ENCODE data around the gene COL18A1.

DNA sequence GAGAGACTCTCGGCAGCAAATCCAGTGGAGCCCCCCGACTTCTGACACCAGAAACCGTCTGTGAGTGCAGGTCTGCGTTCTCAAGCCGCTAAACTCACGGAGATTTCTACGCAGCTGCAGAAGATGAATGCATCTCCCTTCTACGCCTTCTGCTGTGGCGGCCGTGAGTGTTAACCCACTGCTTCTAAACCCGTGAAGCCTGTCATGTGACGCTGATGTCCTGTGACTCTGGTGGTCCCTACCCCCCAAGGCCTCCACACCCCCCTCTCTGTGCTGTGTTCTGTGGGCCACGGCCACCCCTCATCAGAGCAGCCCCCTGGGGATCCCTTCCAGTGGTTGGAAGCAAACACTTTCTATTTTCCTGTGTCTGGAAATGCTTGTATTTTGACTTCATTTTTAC, 33.9 kb upstream of the COL18A1 start:
- TF ChIP-seq, protein P1, sequence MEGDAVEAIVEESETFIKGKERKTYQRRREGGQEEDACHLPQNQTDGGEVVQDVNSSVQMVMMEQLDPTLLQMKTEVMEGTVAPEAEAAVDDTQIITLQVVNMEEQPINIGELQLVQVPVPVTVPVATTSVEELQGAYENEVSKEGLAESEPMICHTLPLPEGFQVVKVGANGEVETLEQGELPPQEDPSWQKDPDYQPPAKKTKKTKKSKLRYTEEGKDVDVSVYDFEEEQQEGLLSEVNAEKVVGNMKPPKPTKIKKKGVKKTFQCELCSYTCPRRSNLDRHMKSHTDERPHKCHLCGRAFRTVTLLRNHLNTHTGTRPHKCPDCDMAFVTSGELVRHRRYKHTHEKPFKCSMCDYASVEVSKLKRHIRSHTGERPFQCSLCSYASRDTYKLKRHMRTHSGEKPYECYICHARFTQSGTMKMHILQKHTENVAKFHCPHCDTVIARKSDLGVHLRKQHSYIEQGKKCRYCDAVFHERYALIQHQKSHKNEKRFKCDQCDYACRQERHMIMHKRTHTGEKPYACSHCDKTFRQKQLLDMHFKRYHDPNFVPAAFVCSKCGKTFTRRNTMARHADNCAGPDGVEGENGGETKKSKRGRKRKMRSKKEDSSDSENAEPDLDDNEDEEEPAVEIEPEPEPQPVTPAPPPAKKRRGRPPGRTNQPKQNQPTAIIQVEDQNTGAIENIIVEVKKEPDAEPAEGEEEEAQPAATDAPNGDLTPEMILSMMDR (IDR thresholded peaks at IDR 0.05; ENCODE audit: poor library complexity): no peak
- TF ChIP-seq EZH2 (IDR thresholded peaks at IDR 0.05; ENCODE audit: borderline replicate concordance) (no peak), EZH2phosphoT487 (IDR thresholded peaks at IDR 0.05; ENCODE audit: low read depth, severe bottlenecking, unreplicated experiment) (no peak)

Data from hepatocyte (in vitro differentiated cells).